Activated CD4-positive, alpha-beta T cell treated with anti-CD3 and anti-CD28 coated beads, Interleukin-2, Interleukin-6, amounts not matched to agents 100 ng/mL and 50 ng/mL, durations not matched to agents 16 hours and 8 hours (primary cell): ENCODE data around the gene DACT3.
"Not testable (repeated sequence)": the region's sequence is repeated elsewhere in the genome, so short reads cannot be mapped to it uniquely, and the experiment has no call there.

Experiments
- DNase-seq: peaks from one replicate; pipeline ENCODE4 v3.0.0-alpha.2; 2020

The DACT3 gene

GRCh38 chr19:46633130-46633529 is 27.9 kb downstream of the DACT3 start:
- no peak for DNase-seq

- no peak for DNase-seq
These were observed 29.5 kb downstream of the DACT3 start for GRCh38 chr19:46631481-46631880.

- no peak for DNase-seq
These were observed 30.3 kb downstream of the DACT3 start for GRCh38 chr19:46630586-46631205.

GRCh38 chr19:46629546-46630025 is 31.4 kb downstream of the DACT3 start:
- DNase-seq = no peak

GRCh38 chr19:46628970-46629369 is 32.0 kb downstream of the DACT3 start:
- DNase-seq = not testable (repeated sequence)

- no peak for DNase-seq
These were observed 34.5 kb downstream of the DACT3 start for GRCh38 chr19:46626446-46626845.

- DNase-seq = no peak
These were observed 35.3 kb downstream of the DACT3 start for GRCh38 chr19:46625731-46626130.

GRCh38 chr19:46624958-46625661 is 35.9 kb downstream of the DACT3 start, which contains the start of gene PTGIR:
PTGIR (minus strand) TSS chr19:46625089; CDS start chr19:46624225, 864 bp downstream.
- DNase-seq = no peak

GRCh38 chr19:46623915-46624502 is 37.0 kb downstream of the DACT3 start:
- DNase-seq = no peak

- DNase-seq = no peak
These were observed 38.9 kb downstream of the DACT3 start for GRCh38 chr19:46622118-46622446.

- DNase-seq = no peak
These were observed 39.5 kb downstream of the DACT3 start for GRCh38 chr19:46621191-46622117.

- no peak for DNase-seq
These were observed 40.3 kb downstream of the DACT3 start for GRCh38 chr19:46620716-46621115.

- DNase-seq = no peak
These were observed 40.7 kb downstream of the DACT3 start for GRCh38 chr19:46620267-46620666.

GRCh38 chr19:46618670-46619231 is 42.2 kb downstream of the DACT3 start:
- DNase-seq = no peak

- DNase-seq = no peak
These were observed 43.4 kb downstream of the DACT3 start for GRCh38 chr19:46617601-46618000.

- DNase-seq = peak; percentile 47
These were observed 44.2 kb downstream of the DACT3 start for GRCh38 chr19:46616631-46617322.

GRCh38 chr19:46615966-46616365 is 45.0 kb downstream of the DACT3 start:
- no peak for DNase-seq

GRCh38 chr19:46614114-46614722 is 46.8 kb downstream of the DACT3 start:
- DNase-seq = peak; percentile 86

GRCh38 chr19:46613525-46613924 is 47.5 kb downstream of the DACT3 start:
- no peak for DNase-seq

- DNase-seq = no peak
These were observed 49.2 kb downstream of the DACT3 start for GRCh38 chr19:46611776-46612175.
